Activated naive CD4-positive, alpha-beta T cell treated with anti-CD3 and anti-CD28 coated beads, Interleukin-2, amount 50 U/mL, for 24 hours (primary cell): ENCODE results near the gene PRKAR1B.
"Not testable (repeated sequence)": the region's sequence is repeated elsewhere in the genome, so short reads cannot be mapped to it uniquely, and the experiment has no call there.

Experiments
- H3K27ac Mint-ChIP-seq: one replicate; pipeline ENCODE4 v1.8.0; 2021; ENCODE audit warnings: mild to moderate bottlenecking, mixed read lengths
- H3K27me3 Mint-ChIP-seq: one replicate; pipeline ENCODE4 v1.8.0; 2021; ENCODE audit warnings: mixed read lengths
- H3K36me3 Mint-ChIP-seq: one replicate; pipeline ENCODE4 v1.8.0; 2021; ENCODE audit warnings: mixed read lengths
- H3K4me1 Mint-ChIP-seq: one replicate; pipeline ENCODE4 v1.8.0; 2021; ENCODE audit warnings: mixed read lengths
- H3K4me3 Mint-ChIP-seq: one replicate; pipeline ENCODE4 v1.8.0; 2021; ENCODE audit warnings: mild to moderate bottlenecking, mixed read lengths
- H3K9me3 Mint-ChIP-seq: one replicate; pipeline ENCODE4 v1.8.0; 2021; ENCODE audit warnings: mixed read lengths

The PRKAR1B gene

DNA sequence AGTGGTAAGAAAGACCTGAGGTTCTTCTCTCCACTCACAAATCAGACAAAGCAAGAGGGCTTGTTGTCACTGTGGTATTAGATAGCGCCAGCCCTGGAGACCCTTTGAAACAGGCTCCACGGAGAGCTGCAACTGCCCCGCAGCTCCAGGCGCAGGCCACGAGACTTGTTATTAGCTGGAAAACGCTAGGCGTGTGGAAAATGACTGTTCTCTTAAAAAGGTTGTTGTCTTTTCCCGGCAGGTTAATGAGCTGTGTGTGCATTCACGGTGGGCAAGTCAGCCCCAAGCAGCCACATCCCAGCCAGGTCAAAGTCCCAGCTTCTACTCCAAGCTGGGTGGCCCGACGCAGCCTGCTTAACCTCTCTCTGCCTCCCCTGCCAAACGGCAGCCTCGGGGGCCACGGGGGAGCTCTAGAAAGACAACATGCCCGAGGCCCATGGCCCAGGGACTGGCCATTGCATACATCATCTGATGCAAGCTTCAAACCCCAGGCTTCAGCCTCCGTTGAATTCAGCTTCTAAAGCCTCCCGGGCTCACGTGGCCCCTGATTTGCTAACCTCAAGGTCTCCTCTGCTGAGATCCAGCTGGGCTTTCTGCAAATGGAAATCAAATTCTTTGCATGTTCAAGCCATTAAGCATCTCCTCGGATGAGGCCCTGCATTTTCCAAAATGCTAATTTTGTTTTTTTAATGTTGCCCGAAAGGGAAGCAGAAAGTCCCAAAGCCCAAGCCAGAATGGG lies 61.9 kb downstream of the PRKAR1B start:
- Mint-ChIP-seq H3K9me3 (no peaks in the 10 kb centered on the region), H3K4me1 (peaks cover 8% of the 10 kb centered on the region), H3K27me3 (no peaks in the 10 kb centered on the region), H3K4me3 (no peak overlapping the region), H3K36me3 (peaks cover 9% of the 10 kb centered on the region), H3K27ac (no peak overlapping the region)

DNA sequence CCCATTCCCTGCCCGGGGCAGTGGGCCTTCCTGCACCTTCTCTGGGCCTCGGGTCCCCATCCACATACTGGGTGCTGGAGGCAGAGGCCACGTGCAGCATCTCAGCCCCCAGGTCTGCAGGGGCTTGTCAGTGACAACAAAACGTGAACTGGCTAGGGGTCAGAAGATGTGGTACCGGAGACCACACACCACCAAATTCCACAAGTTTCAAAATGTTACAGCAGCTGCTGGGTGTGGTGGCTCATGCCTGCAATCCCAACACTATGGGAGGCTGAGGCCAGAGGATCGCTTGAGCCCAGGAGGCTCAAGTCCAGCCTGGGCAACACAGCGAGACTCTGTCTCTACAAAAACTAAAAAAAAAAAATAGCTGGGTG lies 62.7 kb downstream of the PRKAR1B start:
- Mint-ChIP-seq H3K27ac (no peak overlapping the region), H3K4me3 (no peak overlapping the region), H3K36me3 (peaks cover 9% of the 10 kb centered on the region), H3K9me3 (no peaks in the 10 kb centered on the region), H3K27me3 (no peaks in the 10 kb centered on the region), H3K4me1 (peaks cover 8% of the 10 kb centered on the region)

DNA sequence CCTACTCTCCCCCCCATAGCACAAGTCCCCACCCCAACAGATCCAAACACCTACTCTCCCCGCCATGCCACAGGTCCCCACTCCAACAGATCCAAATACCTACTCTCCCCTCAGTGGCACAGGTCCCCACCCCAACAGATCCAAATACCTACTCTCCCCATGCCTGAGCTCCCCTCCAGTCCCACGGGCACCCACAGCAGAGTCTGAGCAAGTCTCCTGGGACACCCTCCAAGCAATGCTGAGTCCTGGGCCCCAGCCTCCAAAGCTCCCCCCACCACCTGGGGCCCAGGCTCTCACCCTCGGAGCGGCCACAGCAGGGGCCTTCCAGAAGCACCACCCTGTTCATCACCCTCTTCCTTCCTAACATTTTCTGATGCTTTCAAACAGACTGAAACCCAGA lies 64.5 kb downstream of the PRKAR1B start:
- Mint-ChIP-seq H3K4me1 (peaks cover 8% of the 10 kb centered on the region), H3K36me3 (peaks cover 9% of the 10 kb centered on the region), H3K27me3 (no peaks in the 10 kb centered on the region), H3K27ac (no peak overlapping the region), H3K9me3 (no peaks in the 10 kb centered on the region), H3K4me3 (no peak overlapping the region)

DNA sequence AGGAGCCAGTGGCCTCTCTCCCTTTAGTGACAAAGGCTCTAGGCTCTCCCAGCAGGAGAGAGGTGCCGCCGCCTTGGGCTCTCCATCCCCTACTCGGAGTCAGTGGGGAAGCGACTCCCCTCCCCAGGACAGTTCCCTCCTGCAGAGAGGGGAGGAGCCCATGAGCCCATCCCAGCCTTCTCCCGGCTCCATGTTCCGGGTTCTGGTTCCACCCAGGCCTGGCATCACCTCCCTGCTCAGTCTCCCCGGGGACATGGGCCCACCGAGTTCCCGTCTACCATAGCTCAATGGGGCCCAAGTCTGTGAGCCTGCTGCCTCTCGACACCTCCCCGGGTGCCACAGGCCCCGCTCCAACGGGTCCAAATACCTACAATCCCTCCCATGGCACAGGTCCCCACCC lies 67.1 kb downstream of the PRKAR1B start:
- H3K4me1 Mint-ChIP-seq, result peaks cover 8% of the 10 kb centered on the region
- no peak overlapping the region for H3K27ac Mint-ChIP-seq
- peaks cover 9% of the 10 kb centered on the region for H3K36me3 Mint-ChIP-seq
- H3K9me3 Mint-ChIP-seq, result no peaks in the 10 kb centered on the region
- H3K4me3 Mint-ChIP-seq, result no peak overlapping the region
- H3K27me3 Mint-ChIP-seq, result no peaks in the 10 kb centered on the region

DNA sequence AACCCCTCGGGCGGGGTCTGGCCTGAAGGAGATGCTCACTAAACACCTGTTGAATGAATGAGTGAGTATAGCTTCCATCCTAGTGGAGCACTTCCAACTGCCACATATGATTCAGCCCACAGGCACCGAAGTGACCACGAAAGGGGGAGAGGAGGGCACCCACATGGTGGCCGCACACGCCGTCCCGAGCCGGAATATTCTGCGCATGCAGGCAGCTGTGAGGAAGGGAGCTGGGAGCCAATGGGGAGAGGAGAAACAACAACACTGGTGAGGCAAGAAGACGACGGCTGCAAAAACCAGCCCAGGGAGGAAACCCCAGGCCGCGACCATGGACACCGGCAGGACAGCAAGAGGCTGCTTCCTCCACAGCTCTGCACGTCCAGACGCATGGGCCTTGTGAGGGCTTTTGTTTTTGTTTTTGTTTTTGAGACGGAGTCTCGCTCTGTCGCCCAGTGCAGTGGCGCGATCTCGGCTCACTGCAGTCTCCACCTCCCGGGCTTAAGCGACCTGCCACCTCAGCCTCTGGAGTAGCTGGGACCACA lies 67.7 kb downstream of the PRKAR1B start:
- Mint-ChIP-seq H3K36me3 (peaks cover 7% of the 10 kb centered on the region), H3K4me3 (no peak overlapping the region), H3K9me3 (no peaks in the 10 kb centered on the region), H3K27ac (peak overlapping the region; percentile 30), H3K4me1 (peaks cover 8% of the 10 kb centered on the region), H3K27me3 (no peaks in the 10 kb centered on the region)

DNA sequence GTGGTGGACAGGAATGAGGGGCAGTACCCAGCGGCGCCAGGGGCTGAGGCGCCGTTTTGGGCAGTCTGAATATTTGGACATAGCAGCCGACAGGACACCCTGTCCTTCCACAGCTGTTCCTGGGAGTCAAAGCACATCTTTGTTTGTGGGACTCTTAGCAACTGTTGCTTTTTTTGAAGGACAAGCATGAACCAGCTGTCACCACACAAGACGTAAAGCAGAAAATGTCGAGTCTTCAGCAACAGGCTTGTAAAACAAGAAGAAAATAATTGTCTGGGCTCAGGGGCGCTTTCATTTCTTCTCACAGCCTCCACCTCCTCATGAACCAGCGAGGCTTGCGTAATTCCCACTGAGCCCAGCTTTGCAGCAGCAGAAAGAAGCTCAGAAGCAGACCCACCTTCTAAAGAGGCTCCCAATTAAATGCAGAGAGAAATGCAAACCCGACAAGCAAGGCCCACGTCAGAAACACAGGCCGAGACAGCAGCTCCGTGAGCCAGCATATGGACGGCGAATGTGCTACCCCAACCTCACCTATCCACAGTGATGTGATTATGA lies 69.4 kb downstream of the PRKAR1B start:
- H3K4me1 Mint-ChIP-seq, result peaks cover under 1% of the 10 kb centered on the region
- H3K9me3 Mint-ChIP-seq, result no peaks in the 10 kb centered on the region
- peaks cover 7% of the 10 kb centered on the region for H3K36me3 Mint-ChIP-seq
- no peaks in the 10 kb centered on the region for H3K27me3 Mint-ChIP-seq
- H3K4me3 Mint-ChIP-seq, result no peak overlapping the region
- H3K27ac Mint-ChIP-seq, result no peak overlapping the region

DNA sequence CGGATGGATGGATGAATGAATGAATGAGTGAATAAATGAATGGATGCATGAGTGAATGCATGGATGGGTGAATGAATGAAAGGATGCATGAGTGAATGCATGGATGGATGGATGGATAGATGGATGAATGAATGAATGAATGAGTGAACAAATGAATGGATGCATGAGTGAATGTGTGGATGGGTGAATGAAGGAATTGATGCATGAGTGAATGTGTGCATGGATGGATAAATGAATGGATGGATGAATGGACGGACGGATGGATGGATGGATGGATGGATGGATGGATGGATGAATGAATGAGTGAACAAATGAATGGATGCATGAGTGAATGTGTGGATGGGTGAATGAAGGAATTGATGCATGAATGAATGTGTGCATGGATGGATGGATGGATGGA lies 70.1 kb downstream of the PRKAR1B start:
- H3K4me1 Mint-ChIP-seq, H3K27me3 Mint-ChIP-seq, H3K27ac Mint-ChIP-seq, H3K4me3 Mint-ChIP-seq, H3K36me3 Mint-ChIP-seq, H3K9me3 Mint-ChIP-seq: not testable (repeated sequence)

DNA sequence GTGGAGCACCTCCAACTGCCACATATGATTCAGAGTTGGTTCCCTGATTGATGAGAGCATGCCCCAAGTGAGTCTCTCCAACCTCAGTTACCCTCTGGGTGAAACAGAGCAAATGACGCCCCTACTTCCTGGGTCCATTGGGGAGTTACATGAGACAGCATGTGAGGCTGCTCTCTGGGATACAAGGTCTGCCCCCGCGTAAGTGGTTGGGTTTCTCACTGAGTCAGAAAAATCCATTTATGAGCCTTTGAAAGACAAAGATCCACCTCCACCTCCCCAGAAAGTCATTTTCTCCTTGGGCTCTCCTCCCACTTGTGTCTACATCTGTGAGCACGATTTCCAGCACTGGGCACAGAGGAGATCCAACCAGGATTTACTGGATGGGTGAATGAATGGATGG lies 71.3 kb downstream of the PRKAR1B start:
- Mint-ChIP-seq H3K27me3 (no peaks in the 10 kb centered on the region), H3K27ac (no peak overlapping the region), H3K9me3 (no peaks in the 10 kb centered on the region), H3K4me3 (no peak overlapping the region), H3K4me1 (no peaks in the 10 kb centered on the region), H3K36me3 (peaks cover 7% of the 10 kb centered on the region)

DNA sequence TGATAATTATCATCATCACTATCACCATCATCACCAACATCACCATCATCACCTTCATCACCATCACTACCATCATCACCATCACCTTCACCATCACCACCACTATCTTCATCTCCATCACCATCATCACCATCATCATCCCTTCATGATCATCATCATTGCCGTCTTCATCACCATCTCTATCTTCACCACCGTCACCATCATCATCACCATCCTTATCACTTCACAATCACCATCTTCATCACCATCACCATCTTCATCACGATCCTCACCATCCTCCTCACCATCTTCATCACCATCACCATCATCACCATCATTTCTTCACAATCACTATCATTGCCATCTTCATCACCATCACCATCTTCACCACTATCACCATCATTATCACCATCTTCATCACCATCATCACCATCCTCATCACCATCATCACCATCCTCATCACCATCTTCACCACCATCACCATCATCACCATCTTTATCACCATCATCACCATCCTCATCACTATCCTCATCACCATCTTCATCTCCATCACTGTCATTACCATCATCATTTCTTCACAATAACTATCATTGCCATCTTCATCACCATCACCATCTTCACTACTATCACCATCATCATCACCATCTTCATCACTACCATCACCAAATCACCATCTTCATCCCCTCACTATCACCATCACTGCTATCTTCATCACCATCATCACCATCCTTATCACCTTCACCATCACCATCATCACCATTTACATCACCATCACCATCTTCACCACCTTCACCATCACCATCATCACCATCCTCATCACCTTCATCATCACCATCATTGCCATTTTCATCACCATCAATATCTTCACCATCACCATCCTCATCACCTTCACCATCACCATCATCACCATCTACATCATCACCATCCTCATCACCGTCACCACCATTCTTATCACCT lies 73.0 kb downstream of the PRKAR1B start:
- Mint-ChIP-seq H3K27ac (no peak overlapping the region), H3K4me3 (no peak overlapping the region), H3K27me3 (no peaks in the 10 kb centered on the region), H3K9me3 (no peaks in the 10 kb centered on the region), H3K36me3 (peaks cover 5% of the 10 kb centered on the region), H3K4me1 (no peaks in the 10 kb centered on the region)

DNA sequence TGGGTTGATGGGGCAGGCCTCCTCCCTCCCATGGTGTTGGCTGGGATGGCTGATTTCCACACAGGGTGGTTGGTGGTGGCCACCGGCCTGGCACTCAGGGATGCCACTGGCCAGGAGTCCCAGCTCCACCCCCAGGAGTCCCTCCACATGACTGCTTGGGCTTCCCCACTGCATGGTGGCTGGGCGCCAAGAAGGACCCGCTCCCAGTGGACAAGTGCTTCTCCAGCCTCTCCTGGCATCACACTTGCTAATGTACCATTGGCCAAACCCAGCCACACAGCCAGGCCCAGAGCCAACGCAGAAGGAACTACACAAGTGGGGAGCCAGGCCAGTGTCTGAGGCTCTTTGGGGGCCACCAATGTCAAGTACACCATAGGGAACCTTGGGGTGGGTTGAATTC lies 74.2 kb downstream of the PRKAR1B start:
- H3K36me3 Mint-ChIP-seq, result peaks cover 2% of the 10 kb centered on the region
- no peaks in the 10 kb centered on the region for H3K4me1 Mint-ChIP-seq
- no peaks in the 10 kb centered on the region for H3K9me3 Mint-ChIP-seq
- no peak overlapping the region for H3K4me3 Mint-ChIP-seq
- H3K27ac Mint-ChIP-seq, result no peak overlapping the region
- no peaks in the 10 kb centered on the region for H3K27me3 Mint-ChIP-seq

DNA sequence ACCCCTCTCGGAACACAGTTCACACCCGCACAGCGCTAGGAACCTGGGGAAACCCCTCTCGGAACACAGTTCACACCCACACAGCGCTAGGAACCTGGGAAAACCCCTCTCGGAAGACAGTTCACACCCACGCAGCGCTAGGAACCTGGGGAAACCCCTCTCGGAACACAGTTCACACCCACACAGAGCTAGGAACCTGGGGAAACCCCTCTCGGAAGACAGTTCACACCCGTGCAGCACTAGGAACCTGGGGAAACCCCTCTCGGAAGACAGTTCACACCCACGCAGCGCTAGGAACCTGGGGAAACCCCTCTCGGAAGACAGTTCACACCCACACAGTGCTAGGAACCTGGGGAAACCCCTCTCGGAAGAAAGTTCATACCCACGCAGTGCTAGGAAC lies 74.9 kb downstream of the PRKAR1B start:
- not testable (repeated sequence) for H3K36me3 Mint-ChIP-seq, H3K27me3 Mint-ChIP-seq, H3K4me1 Mint-ChIP-seq, H3K9me3 Mint-ChIP-seq, H3K4me3 Mint-ChIP-seq
- H3K27ac Mint-ChIP-seq, result peak overlapping the region; percentile 26

DNA sequence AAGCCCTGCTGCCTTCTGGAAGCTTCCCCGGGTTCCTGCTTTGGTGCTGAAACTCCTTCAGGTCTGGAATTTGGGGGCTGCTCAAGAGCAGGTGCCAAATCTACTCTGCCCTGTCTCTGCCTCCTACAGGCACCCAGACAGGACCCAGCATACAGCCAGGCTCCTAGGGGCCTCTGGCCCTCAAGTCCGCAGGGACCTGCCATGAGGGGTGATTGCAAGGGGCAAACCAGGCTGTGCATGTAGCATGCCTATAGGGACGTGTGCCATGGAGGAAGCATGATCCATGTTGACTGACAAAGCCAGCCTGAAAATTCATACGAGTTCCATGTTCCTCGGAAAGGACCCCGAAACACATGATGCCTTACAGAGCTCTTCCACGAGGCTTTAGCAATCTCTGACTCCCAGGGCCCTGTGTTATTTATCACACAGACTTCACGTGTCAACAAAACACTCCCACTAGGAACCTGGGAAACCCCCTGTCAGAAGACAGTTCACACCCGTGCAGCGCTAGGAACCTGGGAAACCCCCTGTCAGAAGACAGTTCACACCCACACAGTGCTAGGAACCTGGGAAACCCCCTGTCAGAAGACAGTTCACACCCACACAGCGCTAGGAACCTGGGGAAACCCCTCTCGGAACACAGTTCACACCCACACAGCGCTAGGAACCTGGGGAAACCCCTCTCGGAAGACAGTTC lies 75.9 kb downstream of the PRKAR1B start:
- Mint-ChIP-seq H3K36me3 (peaks cover 2% of the 10 kb centered on the region), H3K4me1 (no peaks in the 10 kb centered on the region), H3K27me3 (no peaks in the 10 kb centered on the region), H3K9me3 (no peaks in the 10 kb centered on the region), H3K4me3 (no peak overlapping the region), H3K27ac (no peak overlapping the region)

DNA sequence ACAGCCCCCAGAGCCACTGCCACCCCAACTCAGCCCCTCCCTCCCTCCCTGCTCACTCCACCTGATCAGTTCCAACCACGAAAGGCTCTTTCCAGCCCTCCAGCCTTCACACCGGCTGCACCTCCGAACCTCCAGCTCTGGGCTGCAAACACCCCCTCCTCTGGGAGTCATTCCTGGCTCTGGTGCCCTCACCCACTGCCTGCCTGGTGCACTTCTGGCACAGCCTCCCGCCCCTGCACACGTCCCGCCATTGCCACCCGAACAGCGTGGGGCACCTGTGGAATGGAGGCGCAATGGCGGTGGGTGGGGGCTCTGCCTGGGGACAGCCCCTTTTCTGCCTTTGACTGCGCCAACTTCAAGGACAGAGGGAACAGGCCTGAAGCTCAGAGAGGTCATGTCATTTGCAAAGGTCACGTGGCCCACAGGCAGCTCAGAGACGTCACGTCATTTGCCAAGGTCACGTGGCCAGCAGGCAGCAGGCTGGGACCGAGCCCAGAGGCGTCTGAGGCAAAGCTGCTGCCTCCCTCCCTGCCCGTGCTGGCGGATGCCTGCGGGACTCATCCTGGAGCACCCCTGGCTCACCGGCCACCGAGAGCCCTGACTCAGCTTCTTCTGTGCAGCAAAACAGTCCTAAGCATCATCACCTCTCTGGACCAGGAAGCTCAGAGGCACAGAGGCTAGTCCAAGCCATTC lies 76.6 kb downstream of the PRKAR1B start:
- no peak overlapping the region for H3K4me3 Mint-ChIP-seq
- peaks cover 2% of the 10 kb centered on the region for H3K36me3 Mint-ChIP-seq
- no peaks in the 10 kb centered on the region for H3K27me3 Mint-ChIP-seq
- no peaks in the 10 kb centered on the region for H3K9me3 Mint-ChIP-seq
- H3K4me1 Mint-ChIP-seq, result no peaks in the 10 kb centered on the region
- H3K27ac Mint-ChIP-seq, result no peak overlapping the region

DNA sequence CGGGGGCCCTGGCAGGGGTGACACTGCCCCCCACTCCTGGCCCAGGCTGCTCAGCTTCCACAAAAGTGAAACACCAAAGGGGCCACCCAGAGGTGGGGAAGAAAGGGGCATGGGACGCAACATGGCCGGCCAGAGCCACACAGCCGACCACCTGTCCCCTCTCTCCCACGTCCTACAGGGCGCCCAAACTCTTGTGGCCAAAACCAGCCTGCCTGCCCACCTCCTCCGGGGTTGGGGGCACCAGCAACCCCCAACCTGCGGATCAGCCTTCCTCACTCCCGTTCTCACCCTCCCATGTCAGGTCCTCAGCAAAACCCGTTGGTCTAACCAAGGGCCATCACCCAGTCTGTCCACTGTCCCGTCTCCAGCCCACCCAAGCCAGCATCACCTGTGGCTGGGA lies 80.1 kb downstream of the PRKAR1B start:
- no peaks in the 10 kb centered on the region for H3K27me3 Mint-ChIP-seq
- no peak overlapping the region for H3K27ac Mint-ChIP-seq
- H3K36me3 Mint-ChIP-seq, result peaks cover 2% of the 10 kb centered on the region
- no peaks in the 10 kb centered on the region for H3K4me1 Mint-ChIP-seq
- no peaks in the 10 kb centered on the region for H3K9me3 Mint-ChIP-seq
- H3K4me3 Mint-ChIP-seq, result no peak overlapping the region

DNA sequence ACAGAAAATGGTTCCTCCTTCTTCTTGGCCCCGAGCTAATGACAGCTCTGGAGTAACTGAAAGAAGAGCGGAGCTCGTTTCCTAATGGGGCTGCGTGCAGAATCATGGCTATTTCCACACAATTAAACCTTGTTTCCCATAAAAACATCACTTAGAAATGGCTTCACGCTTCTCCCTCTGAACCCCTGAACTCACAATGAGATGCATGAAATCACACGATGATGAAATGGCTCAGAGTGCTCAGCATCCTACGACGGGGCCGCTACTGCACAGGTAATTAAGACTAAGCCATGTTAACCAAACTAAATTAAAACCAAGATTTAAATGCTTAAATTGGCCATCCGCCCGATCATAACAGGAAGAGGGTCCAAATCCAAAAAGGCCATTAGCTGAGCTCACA lies 80.6 kb downstream of the PRKAR1B start:
- Mint-ChIP-seq H3K36me3 (peaks cover 2% of the 10 kb centered on the region), H3K4me3 (no peak overlapping the region), H3K27me3 (no peaks in the 10 kb centered on the region), H3K27ac (no peak overlapping the region), H3K4me1 (no peaks in the 10 kb centered on the region), H3K9me3 (no peaks in the 10 kb centered on the region)
